ENCODE measurements around the gene PUM1. TPM values are rescaled to one million over a fixed set of nuclear protein-coding genes. Genes with fewer than 3 reads are reported as not detected.
"Not testable (repeated sequence)": the region's sequence is repeated elsewhere in the genome, so short reads cannot be mapped to it uniquely, and the experiment has no call there.

PUM1 gene
- total RNA-seq, 1 donor from 2014 or later, result 185 TPM

- H3K4me1 Mint-ChIP-seq (ENCODE audit: unreplicated experiment), result peaks cover 36% of the 10 kb centered on the region
- no peak for DNase-seq (ENCODE audit: extremely low spot score, unreplicated experiment)
- no peak for TF ChIP-seq CTCF (conservative IDR thresholded peaks at IDR 0.05)
- no peaks in the 10 kb centered on the region for H3K27me3 Mint-ChIP-seq
- H3K36me3 Mint-ChIP-seq, result peaks cover 31% of the 10 kb centered on the region
- H3K9me3 Mint-ChIP-seq, result no peaks in the 10 kb centered on the region
- peak overlapping the region; percentile 3 for H3K4me3 Mint-ChIP-seq
- peak overlapping the region; percentile 4 for H3K27ac Mint-ChIP-seq
Observed at GRCh38 chr1:31058012-31058411, 7.5 kb downstream of the PUM1 start.

- Mint-ChIP-seq H3K9me3 (no peaks in the 10 kb centered on the region), H3K27ac (peak overlapping the region; percentile 42), H3K27me3 (no peaks in the 10 kb centered on the region), H3K4me3 (peak overlapping the region; percentile 35), H3K4me1 (ENCODE audit: unreplicated experiment) (peaks cover 31% of the 10 kb centered on the region), H3K36me3 (peaks cover 32% of the 10 kb centered on the region)
- DNase-seq (ENCODE audit: extremely low spot score, unreplicated experiment), result no peak
- no peak for TF ChIP-seq CTCF (conservative IDR thresholded peaks at IDR 0.05)
Observed at GRCh38 chr1:31055953-31056352, 9.6 kb downstream of the PUM1 start.

GRCh38 chr1:31055501-31055900, 10.0 kb downstream of the PUM1 start:
- no peaks in the 10 kb centered on the region for H3K9me3 Mint-ChIP-seq
- no peak for TF ChIP-seq CTCF (conservative IDR thresholded peaks at IDR 0.05)
- no peaks in the 10 kb centered on the region for H3K27me3 Mint-ChIP-seq
- peak overlapping the region; percentile 35 for H3K4me3 Mint-ChIP-seq
- peak overlapping the region; percentile 42 for H3K27ac Mint-ChIP-seq
- peaks cover 31% of the 10 kb centered on the region for H3K4me1 Mint-ChIP-seq (ENCODE audit: unreplicated experiment)
- peaks cover 36% of the 10 kb centered on the region for H3K36me3 Mint-ChIP-seq
- DNase-seq (ENCODE audit: extremely low spot score, unreplicated experiment), result no peak

- no peak for TF ChIP-seq CTCF (conservative IDR thresholded peaks at IDR 0.05)
- Mint-ChIP-seq H3K27ac (peak overlapping the region; percentile 49), H3K27me3 (no peaks in the 10 kb centered on the region), H3K4me3 (no peak overlapping the region), H3K36me3 (peaks cover 38% of the 10 kb centered on the region), H3K4me1 (ENCODE audit: unreplicated experiment) (peaks cover 31% of the 10 kb centered on the region), H3K9me3 (no peaks in the 10 kb centered on the region)
- DNase-seq (ENCODE audit: extremely low spot score, unreplicated experiment), result no peak
Observed at GRCh38 chr1:31054958-31055481, 10.5 kb downstream of the PUM1 start.

- H3K27ac Mint-ChIP-seq, result peak overlapping the region; percentile 49
- no peak overlapping the region for H3K4me3 Mint-ChIP-seq
- no peaks in the 10 kb centered on the region for H3K9me3 Mint-ChIP-seq
- H3K27me3 Mint-ChIP-seq, result no peaks in the 10 kb centered on the region
- H3K36me3 Mint-ChIP-seq, result peaks cover 37% of the 10 kb centered on the region
- no peak for TF ChIP-seq CTCF (conservative IDR thresholded peaks at IDR 0.05)
- DNase-seq (ENCODE audit: extremely low spot score, unreplicated experiment), result no peak
- H3K4me1 Mint-ChIP-seq (ENCODE audit: unreplicated experiment), result peaks cover 31% of the 10 kb centered on the region
Observed at GRCh38 chr1:31054349-31054748, 11.2 kb downstream of the PUM1 start.

- Mint-ChIP-seq H3K36me3 (peaks cover 26% of the 10 kb centered on the region), H3K27ac (peak overlapping the region; percentile 50), H3K4me1 (ENCODE audit: unreplicated experiment) (peaks cover 19% of the 10 kb centered on the region)
- H3K27me3 Mint-ChIP-seq; DNase-seq (ENCODE audit: extremely low spot score, unreplicated experiment); H3K9me3 Mint-ChIP-seq; H3K4me3 Mint-ChIP-seq: not testable (repeated sequence)
Observed at GRCh38 chr1:31052613-31053012, 12.9 kb downstream of the PUM1 start.
